Measurements from ENCODE around the gene CCDC188.

DNA sequence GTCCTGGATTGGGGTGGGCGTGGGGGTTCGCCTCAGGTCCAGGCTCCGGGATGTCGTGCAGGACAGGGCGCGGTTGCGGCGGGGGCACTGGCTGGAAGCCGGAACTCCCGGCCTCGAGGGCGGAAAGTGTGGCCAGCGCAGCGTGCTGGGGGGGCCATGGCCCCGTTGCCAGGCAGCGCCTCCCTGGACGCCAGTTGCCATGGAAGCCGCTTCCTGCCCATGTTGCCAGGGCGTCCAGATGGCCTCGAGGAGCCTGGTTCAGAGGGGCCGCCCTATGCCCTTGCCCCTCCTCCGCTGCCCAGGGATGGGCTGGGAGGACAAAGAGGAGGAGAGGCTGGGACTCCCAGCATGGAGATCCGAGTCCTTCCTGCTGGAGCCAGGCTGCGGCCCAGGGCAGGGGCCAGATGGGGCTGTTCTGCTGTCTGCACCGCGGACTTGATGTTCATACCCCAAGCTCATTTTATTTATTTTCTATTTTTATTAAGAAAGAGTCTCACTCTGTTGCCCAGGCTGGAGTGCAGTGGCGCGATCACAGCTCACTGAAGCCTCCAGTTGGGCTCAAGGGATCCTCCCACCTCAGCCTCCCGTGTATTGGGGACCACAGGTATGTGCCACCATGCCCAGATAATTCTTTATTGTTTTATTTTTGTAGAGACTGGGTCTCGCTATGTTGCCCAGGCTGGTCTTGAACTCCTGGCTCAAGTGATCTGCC lies 4.6 kb upstream of the CCDC188 start:
- TF ChIP-seq, protein P1, sequence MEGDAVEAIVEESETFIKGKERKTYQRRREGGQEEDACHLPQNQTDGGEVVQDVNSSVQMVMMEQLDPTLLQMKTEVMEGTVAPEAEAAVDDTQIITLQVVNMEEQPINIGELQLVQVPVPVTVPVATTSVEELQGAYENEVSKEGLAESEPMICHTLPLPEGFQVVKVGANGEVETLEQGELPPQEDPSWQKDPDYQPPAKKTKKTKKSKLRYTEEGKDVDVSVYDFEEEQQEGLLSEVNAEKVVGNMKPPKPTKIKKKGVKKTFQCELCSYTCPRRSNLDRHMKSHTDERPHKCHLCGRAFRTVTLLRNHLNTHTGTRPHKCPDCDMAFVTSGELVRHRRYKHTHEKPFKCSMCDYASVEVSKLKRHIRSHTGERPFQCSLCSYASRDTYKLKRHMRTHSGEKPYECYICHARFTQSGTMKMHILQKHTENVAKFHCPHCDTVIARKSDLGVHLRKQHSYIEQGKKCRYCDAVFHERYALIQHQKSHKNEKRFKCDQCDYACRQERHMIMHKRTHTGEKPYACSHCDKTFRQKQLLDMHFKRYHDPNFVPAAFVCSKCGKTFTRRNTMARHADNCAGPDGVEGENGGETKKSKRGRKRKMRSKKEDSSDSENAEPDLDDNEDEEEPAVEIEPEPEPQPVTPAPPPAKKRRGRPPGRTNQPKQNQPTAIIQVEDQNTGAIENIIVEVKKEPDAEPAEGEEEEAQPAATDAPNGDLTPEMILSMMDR (IDR thresholded peaks at IDR 0.05): no peak
- no peak for TF ChIP-seq POLR2A (IDR thresholded peaks at IDR 0.05)
